Transverse colon (tissue), 4 donors: ENCODE measurements around the gene RASGRP2. TPM values are rescaled to one million over a fixed set of nuclear protein-coding genes. Genes with fewer than 3 reads are reported as not detected.

ENCODE experiments used
- DNase-seq: peaks from one replicate; pipeline ENCODE4 v3.0.0-alpha.2; 2019
- H3K27ac ChIP-seq, 4 donors: fragments of 200-600 bp; sonication (generic); 2 replicates each; pipeline ENCODE4 v1.5.1; 2016 to 2018; ENCODE audit warnings: inconsistent platforms in 4 of 4
- H3K27me3 ChIP-seq: fragments of 200-600 bp; sonication (generic); 2 replicates; pipeline ENCODE4 v1.5.1; 2017; ENCODE audit warnings: inconsistent platforms
- H3K36me3 ChIP-seq, 4 donors: fragments of 200-600 bp; sonication (generic); 2 replicates each; pipeline ENCODE4 v1.5.1; 2017 to 2019; ENCODE audit warnings: inconsistent platforms in 4 of 4
- H3K4me1 ChIP-seq, 4 donors: fragments of 200-600 bp; sonication (generic); 2 replicates each; pipeline ENCODE4 v1.5.1; 2017 to 2020; ENCODE audit warnings: inconsistent platforms in 4 of 4
- H3K4me3 ChIP-seq, 4 donors: fragments of 200-600 bp; sonication (generic); 1 replicate in 1 of 4; 2 replicates in 3 of 4; pipeline versions ENCODE4 v1.5.1 to v1.6.1; 2017 to 2019; ENCODE audit warnings: inconsistent platforms in 4 of 4
- H3K9me3 ChIP-seq, 2 donors: fragments of 200-600 bp; sonication (generic); 2 replicates each; pipeline ENCODE4 v1.5.1; 2017 to 2019; ENCODE audit warnings: inconsistent platforms in 2 of 2
- CTCF ChIP-seq, 5 experiments: fragments of 200-600 bp in 3 of 5; fragments of 450-650 bp in 2 of 5; sonication (generic) in 3 of 5; IDR thresholded peaks; 1 replicate in 2 of 5; 2 replicates in 3 of 5; pipeline ENCODE4 v1.5.1; 2016 to 2017; ENCODE audit warnings: antibody characterized with exemption in 5 of 5, inconsistent platforms in 3 of 5, mild to moderate bottlenecking in 2 of 5, moderate library complexity in 1 of 5
- EP300 ChIP-seq: sonication (generic); formaldehyde crosslinking; IDR thresholded peaks from one replicate; pipeline ENCODE4 v1.6.1; 2017; ENCODE audit warnings: antibody characterized with exemption, low read depth
- POLR2A ChIP-seq: fragments of 450-650 bp; IDR thresholded peaks from one replicate; pipeline ENCODE4 v1.6.1; 2016; ENCODE audit warnings: antibody characterized with exemption, mild to moderate bottlenecking, moderate library complexity
- POLR2AphosphoS5 ChIP-seq, 3 donors: sonication (generic); formaldehyde crosslinking; IDR thresholded peaks; one replicate each; pipeline ENCODE4 v1.6.1; 2016; ENCODE audit warnings: antibody characterized with exemption in 3 of 3
- WGBS, 2 donors: methylation state at CpG; one replicate each; pipeline ENCODE4 v1.1.5; 2018; ENCODE audit warnings: low coverage in 1 of 2; 5-methylcytosine and 5-hydroxymethylcytosine counted together
- in situ Hi-C, 4 donors: fragments of 200-750 bp; cut with MboI; loops; one replicate each; pipeline versions ENCODE4 v1.15.0 to v1.15.1; 2017; ENCODE audit warnings: low sequenced_read_pairs in 3 of 4, low pct_ligation_motif_present in 1 of 4, low pct_unique_long_range_greater_than_20kb in 1 of 4
- intact Hi-C: fragments of 100-400 bp; cut with DNase I; formaldehyde crosslinking; loops from one replicate; pipeline ENCODE4 v1.15.1; 2023; ENCODE audit warnings: low total_unique reads
- total RNA-seq, 4 donors: library from RNA; depleted of rRNA; stranded (reverse); fragments of >200 nt; gene quantifications; one replicate each; pipeline ENCODE4 v1.1.0, GENCODE V29; 2016

The RASGRP2 gene
- total RNA-seq, 4 donors from 2014 or later: 12.1 to 24.3 (median 17.3) TPM

GRCh38 chr11:64718084-64718779 lies 25.7 kb downstream of the RASGRP2 start:
- no peak overlapping the region for H3K4me3 ChIP-seq
- intact Hi-C loops: no loop called here
- H3K27ac ChIP-seq: no peak overlapping the region
- in situ Hi-C loops: no loop called here
- H3K9me3 ChIP-seq: no peaks in the 10 kb centered on the region
- no peak for TF ChIP-seq POLR2AphosphoS5 (IDR thresholded peaks at IDR 0.05)
- TF ChIP-seq CTCF (IDR thresholded peaks at IDR 0.05): no peak
- no peak for TF ChIP-seq EP300
- no peak for TF ChIP-seq POLR2A
- peaks cover 84% of the 10 kb centered on the region for H3K27me3 ChIP-seq
- no peak for DNase-seq
- peaks cover 0 to 4% (median 1%) of the 10 kb centered on the region in 4 donors for H3K4me1 ChIP-seq
- H3K36me3 ChIP-seq: no peaks in the 10 kb centered on the region
- 67 to 73% methylated on average over 7 to 15 of the region's 15 CpGs for WGBS, 2 donors

- Histone ChIP-seq H3K4me1 (peaks cover 0 to 10% (median 4%) of the 10 kb centered on the region in 4 donors), H3K36me3 (no peaks in the 10 kb centered on the region), H3K4me3 (no peak overlapping the region), H3K27me3 (peaks cover 86% of the 10 kb centered on the region), H3K9me3 (no peaks in the 10 kb centered on the region), H3K27ac (no peak overlapping the region)
- in situ Hi-C loops: no loop called here
- WGBS, 2 donors: 47% methylated on average over 4 of the region's 4 CpGs; no CpG with 5 or more reads in 1 of the 2 donors
- no peak for DNase-seq
- TF ChIP-seq POLR2AphosphoS5 (IDR thresholded peaks at IDR 0.05) (no peak), EP300 (no peak), POLR2A (no peak), CTCF (IDR thresholded peaks at IDR 0.05) (no peak)
- intact Hi-C loops: no loop called here
Measured at GRCh38 chr11:64717268-64717578, 26.7 kb downstream of the RASGRP2 start.

GRCh38 chr11:64716473-64717267 lies 27.3 kb downstream of the RASGRP2 start:
- in situ Hi-C loops (no loop called here), intact Hi-C loops (no loop called here)
- Histone ChIP-seq H3K27me3 (peaks cover 86% of the 10 kb centered on the region), H3K9me3 (no peaks in the 10 kb centered on the region), H3K27ac (no peak overlapping the region), H3K4me3 (no peak overlapping the region), H3K36me3 (no peaks in the 10 kb centered on the region), H3K4me1 (peaks cover 0 to 13% (median 4%) of the 10 kb centered on the region in 4 donors)
- TF ChIP-seq POLR2A: no peak
- TF ChIP-seq POLR2AphosphoS5 (IDR thresholded peaks at IDR 0.05): no peak
- TF ChIP-seq EP300: no peak
- TF ChIP-seq CTCF (IDR thresholded peaks at IDR 0.05): no peak
- DNase-seq: no peak
- WGBS, 2 donors: 28 to 49% methylated on average over 6 to 19 of the region's 21 CpGs

GRCh38 chr11:64715756-64716472 lies 28.0 kb downstream of the RASGRP2 start:
- no peak overlapping the region for H3K27ac ChIP-seq
- H3K4me3 ChIP-seq: no peak overlapping the region
- no peaks in the 10 kb centered on the region for H3K36me3 ChIP-seq
- H3K27me3 ChIP-seq: peaks cover 86% of the 10 kb centered on the region
- in situ Hi-C loops: no loop called here
- WGBS, 2 donors: 16 to 45% methylated on average over 3 to 13 of the region's 13 CpGs
- no peaks in the 10 kb centered on the region for H3K9me3 ChIP-seq
- intact Hi-C loops: no loop called here
- DNase-seq: no peak
- TF ChIP-seq EP300 (no peak), POLR2A (no peak), CTCF (IDR thresholded peaks at IDR 0.05) (no peak), POLR2AphosphoS5 (IDR thresholded peaks at IDR 0.05) (no peak)
- H3K4me1 ChIP-seq: peaks cover 0 to 13% (median 4%) of the 10 kb centered on the region in 4 donors
